ENCODE measurements around the gene PARD3B.

PARD3B gene

DNA sequence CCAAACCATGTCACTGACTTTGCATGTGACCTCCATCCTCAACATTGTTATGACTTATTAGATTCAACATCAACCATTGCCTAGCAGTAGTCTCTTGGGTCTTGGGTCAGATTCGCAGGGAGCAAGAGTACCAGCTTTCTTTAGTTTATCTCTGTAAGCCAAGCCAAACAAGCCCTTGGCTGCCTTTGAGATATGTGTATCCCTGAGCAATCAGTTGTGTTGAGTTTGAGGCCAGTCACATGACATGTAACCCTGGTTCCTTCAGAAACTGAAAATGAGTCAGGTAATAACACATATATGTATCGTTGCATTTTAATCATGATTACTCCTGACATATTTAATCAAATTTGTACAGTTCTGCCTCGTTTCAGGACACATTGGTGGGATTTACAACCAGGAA is 173.3 kb downstream of the PARD3B start:
- H3K27me3 Mint-ChIP-seq (ENCODE audit: low read depth) = no peaks in the 10 kb centered on the region
- no peak overlapping the region for H3K27ac Mint-ChIP-seq
- peaks cover 7% of the 10 kb centered on the region for H3K4me1 Mint-ChIP-seq
- peaks cover 9% of the 10 kb centered on the region for H3K36me3 Mint-ChIP-seq (ENCODE audit: low read depth)
- TF ChIP-seq, protein P1, sequence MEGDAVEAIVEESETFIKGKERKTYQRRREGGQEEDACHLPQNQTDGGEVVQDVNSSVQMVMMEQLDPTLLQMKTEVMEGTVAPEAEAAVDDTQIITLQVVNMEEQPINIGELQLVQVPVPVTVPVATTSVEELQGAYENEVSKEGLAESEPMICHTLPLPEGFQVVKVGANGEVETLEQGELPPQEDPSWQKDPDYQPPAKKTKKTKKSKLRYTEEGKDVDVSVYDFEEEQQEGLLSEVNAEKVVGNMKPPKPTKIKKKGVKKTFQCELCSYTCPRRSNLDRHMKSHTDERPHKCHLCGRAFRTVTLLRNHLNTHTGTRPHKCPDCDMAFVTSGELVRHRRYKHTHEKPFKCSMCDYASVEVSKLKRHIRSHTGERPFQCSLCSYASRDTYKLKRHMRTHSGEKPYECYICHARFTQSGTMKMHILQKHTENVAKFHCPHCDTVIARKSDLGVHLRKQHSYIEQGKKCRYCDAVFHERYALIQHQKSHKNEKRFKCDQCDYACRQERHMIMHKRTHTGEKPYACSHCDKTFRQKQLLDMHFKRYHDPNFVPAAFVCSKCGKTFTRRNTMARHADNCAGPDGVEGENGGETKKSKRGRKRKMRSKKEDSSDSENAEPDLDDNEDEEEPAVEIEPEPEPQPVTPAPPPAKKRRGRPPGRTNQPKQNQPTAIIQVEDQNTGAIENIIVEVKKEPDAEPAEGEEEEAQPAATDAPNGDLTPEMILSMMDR (IDR thresholded peaks at IDR 0.05; ENCODE audit: unreplicated experiment in 3 of 3) = no peak
- H3K9me3 Mint-ChIP-seq = no peaks in the 10 kb centered on the region
- no peak overlapping the region for H3K4me3 Mint-ChIP-seq

DNA sequence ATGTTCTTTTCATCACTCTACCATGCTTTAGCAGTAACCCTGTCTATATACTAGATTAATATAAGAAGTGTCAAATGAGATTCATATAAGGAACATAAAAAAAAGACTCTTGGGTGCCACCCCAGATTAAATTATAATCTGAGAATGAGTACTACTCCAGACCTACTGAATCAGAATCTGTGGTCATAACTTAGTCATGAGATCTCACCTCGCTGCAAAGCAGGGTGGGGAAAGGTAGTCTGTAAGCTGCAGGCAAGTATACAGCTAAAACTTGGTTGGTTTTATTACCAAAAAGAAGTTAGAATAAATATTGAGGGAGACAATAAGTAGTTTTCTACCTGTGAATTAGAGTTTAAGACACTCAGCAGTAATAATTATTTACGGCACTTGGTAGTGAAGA is 175.6 kb downstream of the PARD3B start:
- Mint-ChIP-seq H3K27ac (no peak overlapping the region), H3K36me3 (ENCODE audit: low read depth) (peaks cover 8% of the 10 kb centered on the region), H3K9me3 (no peaks in the 10 kb centered on the region), H3K4me1 (no peaks in the 10 kb centered on the region), H3K4me3 (no peak overlapping the region), H3K27me3 (ENCODE audit: low read depth) (no peaks in the 10 kb centered on the region)
- TF ChIP-seq, protein P1 (IDR thresholded peaks at IDR 0.05; ENCODE audit: unreplicated experiment in 3 of 3) = no peak

DNA sequence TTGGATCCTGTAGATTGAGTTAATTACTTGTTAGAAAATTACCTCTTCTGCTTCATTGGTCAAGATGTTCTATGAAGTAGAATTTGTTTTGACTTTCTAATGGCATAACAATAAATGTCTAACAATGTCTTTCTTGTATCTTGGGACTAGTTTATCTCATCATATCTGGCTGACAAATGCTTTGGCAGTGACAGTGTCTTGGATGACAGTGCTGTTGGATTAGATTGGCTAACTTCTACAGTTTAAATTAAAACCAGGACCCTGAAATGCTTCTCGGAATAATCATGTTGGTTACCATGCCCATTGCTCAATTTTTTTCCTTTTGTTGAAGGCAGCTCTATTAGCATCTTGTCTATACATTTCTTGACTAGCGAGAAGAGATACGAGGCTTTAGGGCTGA is 176.9 kb downstream of the PARD3B start:
- Mint-ChIP-seq H3K4me3 (no peak overlapping the region), H3K27ac (no peak overlapping the region)

DNA sequence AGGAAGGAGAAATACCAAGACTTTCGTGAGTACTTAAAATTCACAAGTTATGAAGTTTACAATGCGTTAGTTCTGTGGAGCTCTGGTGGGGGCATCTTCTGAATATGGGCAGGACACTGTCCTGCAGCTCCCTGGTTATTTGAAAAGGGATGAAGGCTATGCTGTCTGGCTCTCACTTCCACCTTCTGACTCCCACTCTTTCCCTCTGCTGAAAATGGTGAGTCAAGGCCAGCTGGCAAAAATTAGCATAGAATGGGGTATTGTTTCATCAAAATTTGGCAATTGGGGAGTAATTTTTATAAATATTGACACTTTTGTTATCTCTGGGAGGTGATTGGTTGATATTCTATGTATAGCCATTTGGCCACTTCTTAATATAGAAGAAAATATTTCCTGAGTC is 177.4 kb downstream of the PARD3B start:
- Mint-ChIP-seq H3K27ac (no peak overlapping the region), H3K4me3 (no peak overlapping the region), H3K27me3 (ENCODE audit: low read depth) (no peaks in the 10 kb centered on the region), H3K9me3 (no peaks in the 10 kb centered on the region), H3K4me1 (peaks cover 11% of the 10 kb centered on the region), H3K36me3 (ENCODE audit: low read depth) (peaks cover 3% of the 10 kb centered on the region)
- TF ChIP-seq, protein P1 (IDR thresholded peaks at IDR 0.05; ENCODE audit: unreplicated experiment in 3 of 3) = no peak

More for the DNA sequence above, 176.9 kb downstream of the PARD3B start:
- Mint-ChIP-seq H3K9me3 (no peaks in the 10 kb centered on the region), H3K4me1 (peaks cover 7% of the 10 kb centered on the region), H3K36me3 (ENCODE audit: low read depth) (peaks cover 7% of the 10 kb centered on the region), H3K27me3 (ENCODE audit: low read depth) (no peaks in the 10 kb centered on the region)
- TF ChIP-seq, protein P1 (IDR thresholded peaks at IDR 0.05; ENCODE audit: unreplicated experiment in 3 of 3) = no peak

DNA sequence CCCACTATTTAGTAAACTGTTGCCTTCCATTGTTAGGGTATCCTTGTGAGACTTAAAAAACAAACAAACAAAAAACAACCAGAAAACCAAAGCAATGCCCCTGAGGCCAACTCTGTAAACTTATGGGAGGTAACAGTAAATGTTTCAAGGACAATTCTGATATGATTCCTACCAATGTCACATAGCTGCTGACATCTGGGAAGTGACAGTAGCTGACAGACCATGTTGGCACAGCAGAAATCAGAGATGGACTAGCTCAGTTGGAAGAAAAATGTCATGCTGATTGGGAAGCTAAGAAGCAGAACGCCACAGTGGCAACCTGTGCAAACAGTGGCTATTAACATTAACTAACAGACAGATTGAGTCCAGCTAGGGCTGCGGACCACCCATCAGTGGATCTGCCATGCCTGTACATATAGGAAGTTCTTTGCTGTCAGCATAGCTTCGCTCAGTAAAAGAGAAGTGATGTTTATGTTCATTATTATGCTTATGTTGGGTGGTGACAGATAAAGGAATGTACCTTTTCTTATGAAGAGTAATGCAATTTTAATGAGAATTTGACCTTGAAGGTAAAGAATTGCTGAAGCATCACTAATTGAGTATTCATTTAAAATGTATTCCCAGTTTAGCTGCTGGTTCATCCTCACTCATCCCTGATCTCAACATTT is 180.6 kb downstream of the PARD3B start:
- Mint-ChIP-seq H3K9me3 (no peaks in the 10 kb centered on the region), H3K4me1 (peaks cover 11% of the 10 kb centered on the region), H3K27ac (no peak overlapping the region)

More for the DNA sequence above, 180.6 kb downstream of the PARD3B start:
- H3K4me3 Mint-ChIP-seq = no peak overlapping the region
- TF ChIP-seq, protein P1 (IDR thresholded peaks at IDR 0.05; ENCODE audit: unreplicated experiment in 3 of 3) = no peak
- no peaks in the 10 kb centered on the region for H3K36me3 Mint-ChIP-seq (ENCODE audit: low read depth)
- H3K27me3 Mint-ChIP-seq (ENCODE audit: low read depth) = no peaks in the 10 kb centered on the region

Data from nephron (organoid).